BLaER1 treated with 17β-estradiol and CSF1 and Interleukin-3, amounts not matched to agents 10 nM and 100 nM (cell line): ENCODE measurements around the gene STPG2.
A peak's percentile ranks its signal among the peaks of the same experiment; 100 is the strongest.

Experiments
- H3K27ac ChIP-seq, 11 experiments: shearing (Covaris generic); formaldehyde crosslinking; 2 replicates each; pipeline ENCODE4 v1.8.1; 2022
- H3K27me3 ChIP-seq, 11 experiments: shearing (Covaris generic); formaldehyde crosslinking; 2 replicates each; pipeline ENCODE4 v1.8.1; 2022
- H3K36me3 ChIP-seq, 11 experiments: shearing (Covaris generic); formaldehyde crosslinking; 2 replicates each; pipeline ENCODE4 v1.8.1; 2022
- H3K4me1 ChIP-seq, 10 experiments: shearing (Covaris generic); formaldehyde crosslinking; 2 replicates each; pipeline ENCODE4 v1.8.1; 2022
- H3K4me2 ChIP-seq, 11 experiments: shearing (Covaris generic); formaldehyde crosslinking; 2 replicates each; pipeline ENCODE4 v1.8.1; 2022
- H3K4me3 ChIP-seq, 10 experiments: shearing (Covaris generic); formaldehyde crosslinking; 2 replicates each; pipeline ENCODE4 v1.8.1; 2022
- H3K9ac ChIP-seq, 11 experiments: shearing (Covaris generic); formaldehyde crosslinking; 2 replicates each; pipeline ENCODE4 v1.8.1; 2022
- H3K9me3 ChIP-seq, 11 experiments: shearing (Covaris generic); formaldehyde crosslinking; replicated peaks in 1 of 11; 2 replicates each; pipeline ENCODE4 v1.8.1; 2022
- H4K20me1 ChIP-seq, 11 experiments: shearing (Covaris generic); formaldehyde crosslinking; 2 replicates each; pipeline ENCODE4 v1.8.1; 2022
- Cebpa-rat ChIP-seq, 11 experiments: shearing (Covaris generic); IDR thresholded peaks; 2 replicates each; pipeline ENCODE4 v1.8.1; 2022

STPG2 gene

DNA sequence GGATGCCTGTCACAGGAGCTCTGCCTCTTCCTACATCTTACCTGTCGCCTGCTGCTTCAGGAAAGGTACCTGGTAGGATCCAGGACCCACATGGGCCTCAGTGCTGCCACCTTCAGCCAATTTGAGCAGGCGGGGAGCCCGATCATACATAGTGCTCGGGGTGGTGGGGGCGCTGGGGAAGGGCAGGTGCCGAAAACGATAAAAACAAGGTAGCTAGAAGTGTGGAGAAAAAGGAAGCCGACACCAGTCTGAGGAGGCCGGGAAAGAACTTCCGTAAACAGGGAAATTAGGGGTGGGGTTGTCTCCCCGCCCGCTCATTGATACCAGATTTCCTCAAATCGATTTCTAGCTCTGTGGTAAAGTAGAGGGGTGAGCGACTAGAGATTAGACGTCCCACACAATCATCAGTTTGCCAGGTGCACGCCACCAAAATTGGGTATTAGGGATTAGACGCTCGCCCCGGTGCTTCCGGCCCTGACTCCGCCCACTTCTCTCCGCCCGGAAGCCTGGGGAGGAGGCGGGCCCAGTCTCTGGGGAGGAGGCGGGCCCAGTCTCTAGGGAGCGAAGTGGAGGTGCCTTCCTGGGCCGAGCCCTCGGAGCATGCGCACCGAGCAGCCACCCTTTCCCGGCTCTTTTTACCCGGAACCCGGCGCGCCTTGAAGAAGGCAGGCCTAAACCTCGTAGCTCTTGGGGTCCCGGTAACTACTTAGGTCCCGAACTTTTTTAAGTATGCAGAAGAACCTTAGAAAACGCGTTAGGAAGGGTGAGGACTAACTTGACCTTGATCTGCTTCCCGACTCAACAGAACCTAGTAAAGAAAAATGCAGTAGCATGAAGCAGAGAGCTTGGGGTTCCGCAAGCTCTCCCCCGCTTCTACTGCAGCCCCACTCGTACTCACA is at the start of gene STPG2:
Gene STPG2, minus strand, starts transcription at position 476 of the 899 bp plus-strand sequence.
- H3K36me3 ChIP-seq: no peaks in the 10 kb centered on the region
- no peaks in the 10 kb centered on the region for H4K20me1 ChIP-seq
- H3K9me3 ChIP-seq: peaks cover 0 to 12% (median 7%) of the 10 kb centered on the region in 11 experiments; a peak in 13 of 22 replicates

GRCh38 chr4:98185279-98185678 is 42.0 kb upstream of the STPG2 start:
- no peak for TF ChIP-seq Cebpa-rat (IDR thresholded peaks at IDR 0.05)
- no peaks in the 10 kb centered on the region for H3K4me1 ChIP-seq

More for the DNA sequence above, at the start of gene STPG2:
- peak within 1 kb of the TSS; percentile 44 to 75 (median 64) for H3K4me2 ChIP-seq
- H3K27ac ChIP-seq: peak within 1 kb of the TSS; percentile 41 to 86 (median 66)
- H3K4me1 ChIP-seq: peaks cover 0 to 7% (median under 1%) of the 10 kb centered on the region in 10 experiments; a peak in 3 of 20 replicates
- peaks cover 0 to 3% (median 0%) of the 10 kb centered on the region in 11 experiments; a peak in 2 of 22 replicates for H3K27me3 ChIP-seq
- TF ChIP-seq Cebpa-rat (IDR thresholded peaks at IDR 0.05): no peak
- H3K9ac ChIP-seq: peak within 1 kb of the TSS; percentile 27 to 78 (median 68)
- H3K4me3 ChIP-seq: peak within 1 kb of the TSS; percentile 52 to 74 (median 64)

DNA sequence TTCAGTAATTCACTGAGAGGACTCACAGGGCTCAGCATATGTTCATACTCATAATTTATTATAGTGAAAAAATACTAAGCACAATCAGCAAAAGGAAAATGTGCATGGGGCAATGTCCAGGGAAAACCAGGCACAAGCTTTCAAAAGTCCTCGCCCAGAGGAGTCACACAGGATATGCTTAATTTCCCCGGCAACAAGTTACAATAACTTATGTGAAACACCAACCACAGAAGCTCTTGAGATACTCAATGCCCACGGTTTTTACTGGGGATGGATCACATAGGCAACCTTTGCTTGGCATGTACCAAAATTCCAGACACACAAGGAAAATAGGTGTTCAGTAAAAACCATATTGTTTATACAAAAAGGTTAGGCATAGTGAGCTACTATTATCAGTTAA is 38.5 kb upstream of the STPG2 start:
- no peaks in the 10 kb centered on the region for H4K20me1 ChIP-seq
- no peak overlapping the region for H3K4me3 ChIP-seq
- no peak overlapping the region for H3K9ac ChIP-seq
- no peak overlapping the region for H3K4me2 ChIP-seq
- no peaks in the 10 kb centered on the region for H3K36me3 ChIP-seq
- TF ChIP-seq Cebpa-rat (IDR thresholded peaks at IDR 0.05): no peak
- H3K9me3 ChIP-seq: no peaks in the 10 kb centered on the region
- H3K27ac ChIP-seq: no peak overlapping the region
- no peaks in the 10 kb centered on the region for H3K4me1 ChIP-seq
- H3K27me3 ChIP-seq: no peaks in the 10 kb centered on the region

More at GRCh38 chr4:98185279-98185678, 42.0 kb upstream of the STPG2 start:
- Histone ChIP-seq H3K9me3 (peaks cover 0 to 8% (median 4%) of the 10 kb centered on the region in 11 experiments; a peak in 7 of 22 replicates), H3K4me3 (no peak overlapping the region), H3K27ac (no peak overlapping the region), H3K27me3 (no peaks in the 10 kb centered on the region), H3K36me3 (no peaks in the 10 kb centered on the region), H4K20me1 (no peaks in the 10 kb centered on the region), H3K9ac (no peak overlapping the region), H3K4me2 (no peak overlapping the region)

DNA sequence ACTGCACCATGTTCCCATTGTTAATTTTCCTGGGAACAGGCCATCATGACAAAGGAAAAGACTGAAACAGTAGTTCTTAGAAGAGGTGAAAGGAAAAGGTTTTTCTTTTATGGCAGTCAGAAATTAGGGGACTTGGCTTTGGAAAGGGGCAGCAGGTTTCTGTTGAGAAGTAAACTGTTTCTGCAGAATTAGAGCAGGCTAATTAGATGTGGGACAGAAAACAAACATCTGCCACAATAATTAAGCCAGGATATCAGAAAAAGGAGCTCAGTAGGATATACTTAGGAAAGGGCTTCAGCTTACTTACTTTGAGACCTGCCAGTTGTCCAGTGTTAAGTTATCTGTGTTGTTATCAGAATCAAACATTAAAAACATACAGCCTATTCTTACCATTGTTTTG is 36.7 kb upstream of the STPG2 start:
- H4K20me1 ChIP-seq: no peaks in the 10 kb centered on the region
- H3K9ac ChIP-seq: no peak overlapping the region
- H3K9me3 ChIP-seq: no peaks in the 10 kb centered on the region
- TF ChIP-seq Cebpa-rat (IDR thresholded peaks at IDR 0.05): no peak
- no peak overlapping the region for H3K4me2 ChIP-seq
- H3K4me1 ChIP-seq: no peaks in the 10 kb centered on the region
- H3K4me3 ChIP-seq: no peak overlapping the region
- H3K36me3 ChIP-seq: no peaks in the 10 kb centered on the region
- no peak overlapping the region for H3K27ac ChIP-seq
- H3K27me3 ChIP-seq: no peaks in the 10 kb centered on the region

DNA sequence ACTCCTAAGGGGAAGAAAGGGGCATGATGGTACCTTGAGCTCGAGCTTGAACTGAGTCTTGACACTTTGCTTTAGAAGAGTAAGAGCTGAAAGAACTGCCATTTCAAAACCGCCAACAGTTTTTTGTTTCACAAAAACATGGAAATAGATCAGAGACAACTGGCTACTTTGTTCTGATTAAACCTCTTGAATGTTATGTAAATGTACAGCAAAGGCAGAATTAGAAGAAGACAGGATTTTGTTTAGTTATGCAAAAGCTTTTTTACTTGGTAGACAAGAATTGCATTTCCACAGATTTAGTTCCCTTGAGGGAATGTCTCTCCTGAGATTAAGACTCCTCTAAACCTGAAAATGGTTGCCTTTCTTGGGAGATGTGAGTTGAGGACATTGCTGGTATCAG is 33.3 kb upstream of the STPG2 start:
- no peak for TF ChIP-seq Cebpa-rat (IDR thresholded peaks at IDR 0.05)
- Histone ChIP-seq H3K36me3 (no peaks in the 10 kb centered on the region), H3K27me3 (no peaks in the 10 kb centered on the region), H3K9ac (no peak overlapping the region), H3K4me1 (no peaks in the 10 kb centered on the region), H3K27ac (no peak overlapping the region), H3K4me2 (no peak overlapping the region), H3K9me3 (no peaks in the 10 kb centered on the region), H4K20me1 (no peaks in the 10 kb centered on the region), H3K4me3 (no peak overlapping the region)

DNA sequence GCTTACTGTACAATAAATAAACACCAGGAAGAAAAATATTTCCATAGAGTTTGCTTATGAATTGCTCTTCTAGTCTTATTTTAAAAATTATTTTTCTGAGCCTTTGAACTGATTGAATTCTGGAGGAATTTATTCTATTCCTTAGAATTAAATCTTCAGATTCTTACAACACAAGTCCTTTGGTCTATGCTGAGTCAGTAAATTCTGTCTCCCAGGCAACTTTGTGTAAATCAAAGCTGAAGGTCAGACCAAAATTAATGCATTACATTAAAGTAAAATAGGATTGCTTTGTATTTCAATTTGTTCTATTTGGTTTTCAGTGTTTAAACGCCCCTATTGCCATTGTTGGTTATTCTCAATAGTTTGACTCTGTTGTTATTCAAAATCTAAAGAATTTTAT is 26.8 kb upstream of the STPG2 start:
- H3K27ac ChIP-seq: no peak overlapping the region
- no peaks in the 10 kb centered on the region for H3K36me3 ChIP-seq
- no peaks in the 10 kb centered on the region for H3K27me3 ChIP-seq
- H3K4me2 ChIP-seq: no peak overlapping the region
- no peak overlapping the region for H3K4me3 ChIP-seq
- no peak for TF ChIP-seq Cebpa-rat (IDR thresholded peaks at IDR 0.05)
- H3K4me1 ChIP-seq: no peaks in the 10 kb centered on the region
- no peaks in the 10 kb centered on the region for H4K20me1 ChIP-seq
- H3K9me3 ChIP-seq: no peaks in the 10 kb centered on the region
- H3K9ac ChIP-seq: no peak overlapping the region

- no peak overlapping the region for H3K27ac ChIP-seq
Measured at GRCh38 chr4:98166731-98167041, 23.4 kb upstream of the STPG2 start.

GRCh38 chr4:98166025-98166730 is 22.9 kb upstream of the STPG2 start:
- no peaks in the 10 kb centered on the region for H3K4me1 ChIP-seq
- no peak overlapping the region for H3K9ac ChIP-seq
- H4K20me1 ChIP-seq: no peaks in the 10 kb centered on the region
- no peak for TF ChIP-seq Cebpa-rat (IDR thresholded peaks at IDR 0.05)
- H3K4me2 ChIP-seq: no peak overlapping the region
- no peak overlapping the region for H3K27ac ChIP-seq
- H3K4me3 ChIP-seq: no peak overlapping the region
- peaks cover 0 to 11% (median 6%) of the 10 kb centered on the region in 11 experiments; a peak in 8 of 22 replicates for H3K9me3 ChIP-seq
- no peaks in the 10 kb centered on the region for H3K27me3 ChIP-seq
- no peaks in the 10 kb centered on the region for H3K36me3 ChIP-seq

More at GRCh38 chr4:98166731-98167041, 23.4 kb upstream of the STPG2 start:
- Histone ChIP-seq H3K4me1 (no peaks in the 10 kb centered on the region), H3K36me3 (no peaks in the 10 kb centered on the region), H3K27me3 (no peaks in the 10 kb centered on the region), H3K4me2 (no peak overlapping the region), H4K20me1 (no peaks in the 10 kb centered on the region), H3K4me3 (no peak overlapping the region), H3K9me3 (peaks cover 0 to 11% (median 6%) of the 10 kb centered on the region in 11 experiments; a peak in 8 of 22 replicates), H3K9ac (no peak overlapping the region)
- TF ChIP-seq Cebpa-rat (IDR thresholded peaks at IDR 0.05): no peak

DNA sequence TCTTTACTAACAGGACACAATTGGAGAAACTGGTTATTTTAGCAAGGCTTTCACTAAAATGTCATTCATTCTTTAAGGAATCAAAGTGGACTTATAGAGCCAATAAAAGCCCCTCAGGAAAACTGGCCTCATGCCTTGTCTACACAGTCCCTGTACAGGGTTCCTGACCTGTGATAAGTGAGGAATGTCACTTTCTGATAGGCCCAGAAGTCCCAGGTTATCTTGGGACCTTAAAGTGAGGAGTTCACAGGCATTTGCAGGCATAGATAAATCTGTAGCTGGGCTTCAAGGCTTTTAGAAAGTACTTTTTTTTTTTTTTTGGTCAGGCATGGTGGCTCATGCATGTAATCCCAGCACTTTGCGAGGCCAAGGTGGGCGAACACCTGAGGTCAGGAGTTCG is 19.4 kb upstream of the STPG2 start:
- no peak overlapping the region for H3K4me2 ChIP-seq
- no peak overlapping the region for H3K9ac ChIP-seq
- no peak overlapping the region for H3K27ac ChIP-seq
- H4K20me1 ChIP-seq: no peaks in the 10 kb centered on the region
- peaks cover 0 to 17% (median 7%) of the 10 kb centered on the region in 11 experiments; a peak in 11 of 22 replicates for H3K9me3 ChIP-seq
- TF ChIP-seq Cebpa-rat (IDR thresholded peaks at IDR 0.05): no peak
- no peaks in the 10 kb centered on the region for H3K27me3 ChIP-seq
- no peaks in the 10 kb centered on the region for H3K36me3 ChIP-seq
- H3K4me3 ChIP-seq: no peak overlapping the region
- H3K4me1 ChIP-seq: no peaks in the 10 kb centered on the region
